Measurements from ENCODE around the gene KNCN.

The KNCN gene

GRCh38 chr1:46523496-46524353, 27.7 kb downstream of the KNCN start:
- no peak for DNase-seq

- DNase-seq, result no peak
These were observed 28.5 kb downstream of the KNCN start for GRCh38 chr1:46522969-46523320.

- DNase-seq, result peak; percentile 95
These were observed 29.1 kb downstream of the KNCN start for GRCh38 chr1:46522184-46522968.

- DNase-seq, result no peak
These were observed 30.0 kb downstream of the KNCN start for GRCh38 chr1:46521414-46521813.

- peak; percentile 94 for DNase-seq
These were observed 31.2 kb downstream of the KNCN start for GRCh38 chr1:46520063-46520911.

GRCh38 chr1:46519209-46519608, 32.2 kb downstream of the KNCN start:
- DNase-seq, result peak; percentile 30

GRCh38 chr1:46517932-46518498, 33.4 kb downstream of the KNCN start:
- DNase-seq, result no peak

- DNase-seq, result no peak
These were observed 34.3 kb downstream of the KNCN start for GRCh38 chr1:46517010-46517600.

- DNase-seq, result no peak
These were observed 35.1 kb downstream of the KNCN start for GRCh38 chr1:46516200-46516950.

GRCh38 chr1:46515576-46515975, 35.9 kb downstream of the KNCN start:
- no peak for DNase-seq

- DNase-seq, result no peak
These were observed 37.9 kb downstream of the KNCN start for GRCh38 chr1:46513536-46513935.

- no peak for DNase-seq
These were observed 38.7 kb downstream of the KNCN start for GRCh38 chr1:46512792-46513190.

GRCh38 chr1:46512135-46512791, 39.2 kb downstream of the KNCN start:
- no peak for DNase-seq

- DNase-seq, result no peak
These were observed 40.5 kb downstream of the KNCN start for GRCh38 chr1:46510998-46511365.

- no peak for DNase-seq
These were observed 41.0 kb downstream of the KNCN start for GRCh38 chr1:46510341-46510997.

GRCh38 chr1:46508757-46509156, 42.7 kb downstream of the KNCN start:
- peak; percentile 73 for DNase-seq

- no peak for DNase-seq
These were observed 44.8 kb downstream of the KNCN start for GRCh38 chr1:46506470-46507219.

GRCh38 chr1:46503421-46503820, 48.0 kb downstream of the KNCN start:
- DNase-seq, result peak; percentile 22

- DNase-seq, result no peak
These were observed 49.9 kb downstream of the KNCN start for GRCh38 chr1:46501528-46501927.

- DNase-seq, result no peak
These were observed 53.8 kb downstream of the KNCN start for GRCh38 chr1:46497665-46498064.

Data from fibroblast of skin of right biceps (primary cell).